Stomach (tissue), 9 donors: ENCODE data around the gene TRAK1. TPM values are rescaled to one million over a fixed set of nuclear protein-coding genes. Genes with fewer than 3 reads are reported as not detected.

Experiments
- DNase-seq, 2 donors: peaks; one replicate each; pipeline versions ENCODE4 v3.0.0 to v3.0.0-alpha.2; 2013 to 2019
- H3K27ac ChIP-seq, 5 donors: fragments of 200-600 bp in 4 of 5; sonication (generic) in 4 of 5; one replicate each; pipeline ENCODE4 v1.5.1; 2013 to 2019; ENCODE audit warnings: mild to moderate bottlenecking in 1 of 5, moderate library complexity in 1 of 5
- H3K27me3 ChIP-seq, 3 donors: fragments of 200-600 bp; sonication (generic); one replicate each; pipeline ENCODE4 v1.5.1; 2017 to 2019; ENCODE audit warnings: mixed run types in 1 of 3
- H3K36me3 ChIP-seq, 4 donors: fragments of 200-600 bp; sonication (generic); 1 replicate in 3 of 4; 2 replicates in 1 of 4; pipeline ENCODE4 v1.5.1; 2016 to 2019
- H3K4me1 ChIP-seq, 4 donors: fragments of 200-600 bp; sonication (generic); one replicate each; pipeline ENCODE4 v1.5.1; 2016 to 2019
- H3K4me3 ChIP-seq, 4 donors: fragments of 200-600 bp; sonication (generic) in 3 of 4; one replicate each; pipeline ENCODE4 v1.5.1; 2016 to 2019; ENCODE audit warnings: mild to moderate bottlenecking in 1 of 4
- H3K9me3 ChIP-seq, 4 donors: fragments of 200-600 bp; sonication (generic); one replicate each; pipeline ENCODE4 v1.5.1; 2016 to 2019
- CTCF ChIP-seq, 7 experiments: fragments of 450-650 bp in 4 of 7; fragments of 200-600 bp in 3 of 7; sonication (generic) in 3 of 7; IDR thresholded peaks; one replicate each; pipeline ENCODE4 v1.5.1; 2016 to 2019; ENCODE audit warnings: antibody characterized with exemption in 7 of 7, control low read depth in 2 of 7, mild to moderate bottlenecking in 1 of 7
- EP300 ChIP-seq: sonication (generic); formaldehyde crosslinking; IDR thresholded peaks from one replicate; pipeline ENCODE4 v1.6.1; 2017; ENCODE audit warnings: antibody characterized with exemption
- POLR2A ChIP-seq, 4 donors: fragments of 450-650 bp; IDR thresholded peaks; one replicate each; pipeline ENCODE4 v1.6.1; 2016; ENCODE audit warnings: antibody characterized with exemption in 4 of 4, control low read depth in 2 of 4, mild to moderate bottlenecking in 1 of 4, moderate library complexity in 1 of 4
- POLR2AphosphoS5 ChIP-seq, 3 donors: sonication (generic); formaldehyde crosslinking; IDR thresholded peaks; one replicate each; pipeline ENCODE4 v1.6.1; 2016; ENCODE audit warnings: antibody characterized with exemption in 3 of 3
- WGBS, 5 donors: extraction: QIAGEN DNeasy Blood & Tissue Kit in 3 of 5; methylation state at CpG; one replicate each; pipeline versions ENCODE4 v1.1.5 to v1.1.7; 2013 to 2018; 5-methylcytosine and 5-hydroxymethylcytosine counted together
- intact Hi-C: fragments of 100-400 bp; cut with DNase I; formaldehyde crosslinking; loops from one replicate; pipeline ENCODE4 v1.15.1; 2023; ENCODE audit warnings: low total_unique reads
- polyA plus RNA-seq, 3 donors: library from polyadenylated mRNA; stranded (reverse); fragments of 200-250 nt; gene quantifications; one replicate each; pipeline ENCODE4 v1.2.3, GENCODE V29; 2013
- total RNA-seq, 5 donors: library from RNA; depleted of rRNA; stranded (reverse); fragments of >200 nt; gene quantifications; one replicate each; pipeline versions ENCODE4 v1.1.0 to v1.2.3, GENCODE V29; 2014 to 2016
- donor health status: healthy with polysubstance abuse.
- donor health status: Bipolar disorder and iron deficiency.
- donor health status: healthy.

TRAK1 gene
- total and polyA plus RNA-seq, 8 donors = 17.2 to 328 (median 86.0) TPM

- TF ChIP-seq POLR2AphosphoS5 (IDR thresholded peaks at IDR 0.05) (no peak), CTCF (IDR thresholded peaks at IDR 0.05) (no peak), POLR2A (IDR thresholded peaks at IDR 0.05) (no peak), EP300 (no peak)
- intact Hi-C loops = no loop called here
- Histone ChIP-seq H3K9me3 (no peaks in the 10 kb centered on the region), H3K27ac (no peak overlapping the region), H3K27me3 (no peaks in the 10 kb centered on the region), H3K4me3 (no peak overlapping the region), H3K4me1 (no peaks in the 10 kb centered on the region), H3K36me3 (peaks cover 38 to 97% (median 93%) of the 10 kb centered on the region in 4 donors)
- DNase-seq = no peak
- 44 to 94% (median 81%) methylated on average over 2 of the region's 2 CpGs for WGBS, 5 donors
These were observed 119.6 kb downstream of the TRAK1 start for GRCh38 chr3:42210726-42211125.

DNA sequence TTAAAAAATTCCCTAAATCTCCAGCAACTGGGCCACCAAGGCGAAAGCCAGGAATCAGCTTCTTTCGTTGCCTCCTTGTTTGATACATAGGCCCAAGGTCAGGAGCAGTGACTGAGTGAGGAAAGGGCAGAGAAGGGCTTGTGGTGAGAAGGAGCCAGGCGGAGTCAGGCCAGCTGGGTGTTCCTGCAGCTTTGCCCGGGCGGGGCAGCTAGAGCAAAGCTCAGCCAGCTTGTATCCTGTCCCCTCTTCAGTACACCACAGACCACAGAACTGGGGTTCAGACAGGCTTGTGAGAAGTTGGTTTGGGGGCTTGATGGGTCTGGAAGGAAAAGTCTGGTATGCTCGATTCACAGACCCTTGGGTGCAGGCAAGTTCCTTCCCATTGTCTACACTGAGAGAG is 122.3 kb downstream of the TRAK1 start:
- Histone ChIP-seq H3K27me3 (no peaks in the 10 kb centered on the region), H3K4me1 (no peaks in the 10 kb centered on the region), H3K9me3 (no peaks in the 10 kb centered on the region), H3K36me3 (peaks cover 30 to 92% (median 84%) of the 10 kb centered on the region in 4 donors), H3K27ac (no peak overlapping the region), H3K4me3 (no peak overlapping the region)
- WGBS, 5 donors = 79 to 83% (median 80%) methylated on average over 5 to 6 of the region's 6 CpGs
- DNase-seq = peak; percentile 42 to 48
- no peak for TF ChIP-seq POLR2A (IDR thresholded peaks at IDR 0.05)
- no peak for TF ChIP-seq POLR2AphosphoS5 (IDR thresholded peaks at IDR 0.05)
- TF ChIP-seq CTCF (IDR thresholded peaks at IDR 0.05) = no peak
- no peak for TF ChIP-seq EP300
- intact Hi-C loops = no loop called here

- Histone ChIP-seq H3K27me3 (no peaks in the 10 kb centered on the region), H3K4me1 (no peaks in the 10 kb centered on the region), H3K4me3 (no peak overlapping the region), H3K9me3 (no peaks in the 10 kb centered on the region), H3K36me3 (peaks cover 27 to 92% (median 84%) of the 10 kb centered on the region in 4 donors), H3K27ac (no peak overlapping the region)
- 65 to 80% (median 71%) methylated on average over 2 of the region's 2 CpGs for WGBS, 5 donors
- intact Hi-C loops = no loop called here
- no peak for TF ChIP-seq POLR2AphosphoS5 (IDR thresholded peaks at IDR 0.05)
- no peak for TF ChIP-seq POLR2A (IDR thresholded peaks at IDR 0.05)
- no peak for TF ChIP-seq CTCF (IDR thresholded peaks at IDR 0.05)
- no peak for TF ChIP-seq EP300
- no peak for DNase-seq
These were observed 122.9 kb downstream of the TRAK1 start for GRCh38 chr3:42214064-42214463.

DNA sequence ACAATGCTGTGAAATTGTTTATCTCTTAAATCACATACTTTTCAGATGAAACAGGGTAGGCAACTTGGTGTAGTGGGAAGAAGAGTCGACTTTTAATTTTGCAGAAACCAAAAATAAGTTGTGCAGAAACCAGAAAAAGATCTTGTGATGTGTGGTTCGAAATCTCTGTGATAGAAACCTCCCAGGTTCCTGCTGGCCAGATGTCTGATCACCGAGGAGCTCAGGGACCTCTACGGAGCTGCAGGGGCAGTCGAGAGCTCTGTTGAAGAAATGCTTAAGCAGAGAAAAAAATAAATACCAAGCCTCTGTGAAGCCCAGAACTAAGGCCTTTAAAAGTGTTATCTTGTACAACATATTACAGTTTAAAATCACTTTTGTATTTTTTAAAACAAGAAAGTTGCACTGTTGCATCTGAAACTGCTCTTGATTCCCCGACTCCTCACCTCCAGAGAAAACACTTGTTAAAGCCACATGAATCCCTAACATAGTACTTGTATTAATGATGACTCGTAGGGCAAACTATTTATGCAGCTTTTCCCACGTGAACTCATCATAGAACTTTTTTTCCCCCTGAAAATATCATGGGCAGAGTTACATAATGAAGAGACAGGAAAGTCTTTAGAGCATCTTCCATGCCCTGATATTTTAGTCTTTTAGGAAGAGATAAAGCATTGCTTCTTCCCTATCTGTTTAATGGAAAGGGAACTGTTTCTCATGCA is 123.6 kb downstream of the TRAK1 start:
- H3K27me3 ChIP-seq = no peaks in the 10 kb centered on the region
- H3K4me3 ChIP-seq = no peak overlapping the region
- peaks cover 24 to 92% (median 84%) of the 10 kb centered on the region in 4 donors for H3K36me3 ChIP-seq
- H3K9me3 ChIP-seq = no peaks in the 10 kb centered on the region
- H3K4me1 ChIP-seq = no peaks in the 10 kb centered on the region
- no peak overlapping the region for H3K27ac ChIP-seq
- intact Hi-C loops = no loop called here
- TF ChIP-seq POLR2AphosphoS5 (IDR thresholded peaks at IDR 0.05) (no peak), CTCF (IDR thresholded peaks at IDR 0.05) (no peak), POLR2A (IDR thresholded peaks at IDR 0.05) (no peak), EP300 (no peak)
- WGBS, 5 donors = 76 to 83% (median 78%) methylated on average over 8 of the region's 8 CpGs
- no peak for DNase-seq
